HG02623 (cell line): ENCODE results near the gene SLF2.

Experiments used
- ATAC-seq: cut with Tn5 transposase; IDR thresholded peaks from one replicate; pipeline ENCODE4 v1.9.1; 2021; ENCODE audit warnings: moderate library complexity; ENCODE audit not compliant: unreplicated experiment

The SLF2 gene

GRCh38 chr10:100998991-100999741, 86.4 kb downstream of the SLF2 start:
- ATAC-seq: peak; percentile 29

- ATAC-seq: peak; percentile 11
These were observed 87.0 kb downstream of the SLF2 start, which contains the start of gene LZTS2 for GRCh38 chr10:100999742-101000126. LZTS2 (plus strand) TSS chr10:100999808; CDS start chr10:101002539, 2,731 bp downstream.

- no peak for ATAC-seq
These were observed 87.6 kb downstream of the SLF2 start for GRCh38 chr10:101000127-101000914.

DNA sequence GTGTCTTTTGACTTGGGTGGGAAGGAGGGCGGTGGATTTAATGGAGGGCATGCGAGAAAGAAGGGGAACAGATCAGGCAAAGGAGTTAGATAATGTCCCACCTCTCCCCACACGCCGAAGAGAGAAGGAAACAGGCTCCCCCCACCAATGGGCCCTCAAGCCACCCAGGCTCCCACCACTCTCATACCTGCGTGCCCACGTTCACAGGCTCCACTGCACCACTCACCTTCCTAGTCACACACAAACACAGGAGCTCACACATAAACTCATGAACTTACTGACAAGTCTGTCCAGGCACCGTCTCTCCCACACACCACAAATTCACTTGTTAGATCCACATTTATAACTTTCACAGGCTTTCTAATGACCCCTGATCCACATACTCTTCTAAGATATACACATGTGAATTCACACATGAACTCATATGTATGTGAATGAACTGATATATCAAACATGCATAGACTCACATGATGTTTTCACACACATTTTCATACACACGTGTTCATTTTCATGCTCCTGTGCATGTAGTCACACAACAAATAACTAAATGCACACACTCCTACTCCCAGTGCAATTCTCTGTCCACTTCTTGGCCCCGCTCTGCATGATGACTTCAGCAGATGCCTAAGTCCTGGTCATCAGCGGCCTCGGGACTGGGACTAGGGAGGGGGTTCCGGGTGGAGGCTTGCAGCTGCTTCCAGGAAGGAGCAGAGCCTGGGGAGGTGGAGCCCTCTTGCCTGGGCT, 88.3 kb downstream of the SLF2 start:
- no peak for ATAC-seq

- ATAC-seq: no peak
These were observed 88.9 kb downstream of the SLF2 start for GRCh38 chr10:101001659-101002035.

DNA sequence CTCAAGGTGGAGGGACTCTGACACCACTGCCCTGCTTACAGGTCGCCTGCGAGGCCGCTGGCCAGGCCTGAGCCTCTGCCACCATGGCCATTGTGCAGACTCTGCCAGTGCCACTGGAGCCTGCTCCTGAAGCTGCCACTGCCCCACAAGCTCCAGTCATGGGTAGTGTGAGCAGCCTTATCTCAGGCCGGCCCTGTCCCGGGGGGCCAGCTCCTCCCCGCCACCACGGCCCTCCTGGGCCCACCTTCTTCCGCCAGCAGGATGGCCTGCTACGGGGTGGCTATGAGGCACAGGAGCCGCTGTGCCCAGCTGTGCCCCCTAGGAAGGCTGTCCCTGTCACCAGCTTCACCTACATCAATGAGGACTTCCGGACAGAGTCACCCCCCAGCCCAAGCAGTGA, 89.7 kb downstream of the SLF2 start:
- no peak for ATAC-seq

GRCh38 chr10:101003639-101004206, 91.0 kb downstream of the SLF2 start:
- no peak for ATAC-seq

DNA sequence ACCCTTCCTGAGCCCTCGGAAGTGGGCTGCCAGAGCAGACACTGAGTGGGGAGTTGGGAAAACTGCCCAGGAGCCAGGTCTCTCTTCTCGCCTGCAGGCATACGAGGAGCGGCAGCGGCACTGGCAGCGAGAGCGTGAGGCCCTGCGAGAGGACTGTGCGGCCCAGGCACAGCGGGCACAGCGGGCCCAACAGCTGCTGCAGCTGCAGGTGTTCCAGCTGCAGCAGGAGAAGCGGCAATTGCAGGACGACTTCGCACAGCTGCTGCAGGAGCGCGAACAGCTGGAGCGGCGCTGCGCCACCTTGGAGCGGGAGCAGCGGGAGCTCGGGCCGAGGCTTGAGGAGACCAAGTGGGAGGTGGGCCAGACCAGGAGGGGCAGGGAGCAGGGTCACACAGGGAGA, 92.6 kb downstream of the SLF2 start:
- no peak for ATAC-seq

DNA sequence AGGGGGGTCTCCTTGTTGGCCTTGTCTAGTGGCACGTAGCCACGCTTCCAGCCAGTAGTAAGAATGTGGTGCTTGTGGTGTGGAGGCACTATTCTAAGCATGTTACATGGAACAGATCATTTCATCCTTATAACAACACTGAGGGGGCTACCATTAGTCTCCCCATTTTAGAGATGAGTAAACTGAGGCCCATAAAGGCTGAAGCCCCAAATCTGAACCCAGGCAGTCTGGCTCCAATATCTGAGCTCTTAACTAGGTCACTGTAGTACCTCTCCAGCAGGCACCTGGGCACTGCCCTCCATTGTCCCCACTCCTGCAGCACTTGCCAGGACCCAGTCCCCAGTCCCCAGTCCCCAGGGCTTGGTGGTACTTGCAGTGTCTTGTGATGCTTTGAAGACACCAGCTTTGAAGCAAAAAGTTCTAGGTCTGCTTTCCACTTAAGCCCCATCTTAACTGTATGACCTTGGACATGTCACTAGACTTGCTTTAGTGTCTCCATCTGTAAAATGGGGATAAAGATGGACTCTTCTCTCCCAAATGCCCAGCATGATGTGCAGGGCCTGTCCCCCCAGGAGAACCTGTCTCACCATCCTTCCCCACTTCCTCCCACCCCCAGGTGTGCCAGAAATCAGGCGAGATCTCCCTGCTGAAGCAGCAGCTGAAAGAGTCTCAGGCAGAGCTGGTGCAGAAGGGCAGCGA, 93.3 kb downstream of the SLF2 start:
- ATAC-seq: no peak

- no peak for ATAC-seq
These were observed 93.9 kb downstream of the SLF2 start for GRCh38 chr10:101006593-101007098.

- no peak for ATAC-seq
These were observed 94.4 kb downstream of the SLF2 start for GRCh38 chr10:101007099-101007711.

- no peak for ATAC-seq
These were observed 95.4 kb downstream of the SLF2 start for GRCh38 chr10:101007915-101008822.

GRCh38 chr10:101008823-101009423, 96.2 kb downstream of the SLF2 start:
- no peak for ATAC-seq

DNA sequence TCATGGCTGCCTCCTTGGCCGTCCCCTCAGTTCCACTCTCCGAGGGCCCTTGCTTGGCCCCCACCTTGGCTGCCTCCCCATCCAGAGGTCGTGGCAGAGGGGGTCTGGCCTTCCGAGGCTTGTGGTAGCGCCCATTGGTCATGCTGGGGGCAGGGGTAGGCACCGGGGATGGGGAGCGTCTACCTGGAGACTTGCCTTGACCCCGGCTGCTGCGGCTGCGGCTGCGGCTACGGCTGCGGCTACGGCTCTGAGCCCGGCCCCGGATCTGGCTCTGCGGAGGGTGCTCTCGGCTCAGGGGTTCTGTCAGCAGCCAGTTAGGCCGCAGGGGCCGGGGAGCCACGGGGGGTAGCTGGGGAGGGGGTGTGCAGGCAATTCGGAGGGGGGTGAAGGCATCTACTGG, 97.6 kb downstream of the SLF2 start:
- no peak for ATAC-seq

GRCh38 chr10:101011517-101012423, 99.0 kb downstream of the SLF2 start:
- no peak for ATAC-seq

DNA sequence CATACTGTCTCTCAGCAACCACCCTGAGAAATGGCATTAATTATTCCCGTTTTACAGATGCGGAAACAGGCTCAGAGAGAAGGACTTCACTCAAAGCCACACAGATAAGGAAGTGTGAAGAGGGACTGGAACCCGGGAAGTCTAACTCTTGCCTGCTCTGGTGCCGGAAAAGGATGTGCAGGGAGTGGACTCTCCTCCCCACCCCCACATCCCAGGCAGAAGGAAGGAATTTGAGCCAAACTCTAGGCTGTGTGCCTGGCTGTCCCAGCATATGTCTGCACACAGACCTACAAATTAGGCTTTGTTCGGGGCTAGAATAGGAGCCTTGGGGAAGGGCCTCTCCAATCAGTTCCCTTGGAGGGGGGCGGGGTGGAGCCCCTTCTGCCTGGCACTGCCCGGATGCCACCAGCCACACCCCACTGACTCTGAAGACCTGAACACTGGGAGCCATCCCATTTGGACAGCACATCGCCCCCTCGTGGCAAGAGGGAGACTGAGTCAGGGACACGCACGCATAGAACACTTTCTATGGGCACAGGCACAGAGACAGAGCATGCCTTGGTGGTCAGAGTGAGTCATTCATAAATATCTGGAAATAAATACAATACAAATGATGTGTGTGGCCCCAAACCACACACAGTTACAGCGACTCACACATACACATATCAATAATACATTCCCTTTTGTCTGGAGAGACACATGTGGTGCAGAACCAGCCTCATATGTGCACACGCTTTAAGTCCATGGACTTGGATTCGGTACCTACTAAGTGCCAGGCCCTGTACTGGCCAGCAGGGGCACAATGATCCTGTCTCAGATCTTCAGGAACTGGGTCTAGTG, 100.0 kb downstream of the SLF2 start:
- peak; percentile 73 for ATAC-seq
